ENCODE results near the gene PCDHGA11. TPM values are rescaled to one million over a fixed set of nuclear protein-coding genes. Genes with fewer than 3 reads are reported as not detected.

Gene PCDHGA11
- 2.1 and 5.3 TPM in 2 replicates for total RNA-seq

GRCh38 chr5:141420855-141421488 lies at the start of gene PCDHGA11:
Gene PCDHGA11, plus strand, starts transcription at chr5:141421051. Its CDS starts 177 bp downstream, at chr5:141421228.

GRCh38 chr5:141373673-141374317 lies 47.1 kb upstream of the PCDHGA11 start, which contains the start of gene PCDHGA6:
Gene PCDHGA6, plus strand, starts transcription at chr5:141373891. Its CDS starts 193 bp downstream, at chr5:141374084.

GRCh38 chr5:141382469-141383294 lies 38.2 kb upstream of the PCDHGA11 start, which contains the start of gene PCDHGA7:
Gene PCDHGA7, plus strand, starts transcription at chr5:141382742. Its CDS starts 158 bp downstream, at chr5:141382900.

GRCh38 chr5:141387557-141388311 lies 33.1 kb upstream of the PCDHGA11 start, which contains the start of gene PCDHGB4:
Gene PCDHGB4, plus strand, starts transcription at chr5:141387698. Its CDS starts 187 bp downstream, at chr5:141387885.

GRCh38 chr5:141392429-141393198 lies 28.2 kb upstream of the PCDHGA11 start, which contains the start of gene PCDHGA8:
Gene PCDHGA8, plus strand, starts transcription at chr5:141392633. Its CDS starts 181 bp downstream, at chr5:141392814.

GRCh38 chr5:141397756-141398551 lies 22.9 kb upstream of the PCDHGA11 start, which contains the start of gene PCDHGB5:
Gene PCDHGB5, plus strand, starts transcription at chr5:141397947. Its CDS starts 181 bp downstream, at chr5:141398128.

GRCh38 chr5:141402553-141403243 lies 18.2 kb upstream of the PCDHGA11 start, which contains the start of gene PCDHGA9:
Gene PCDHGA9, plus strand, starts transcription at chr5:141402778. Its CDS starts 175 bp downstream, at chr5:141402953.

GRCh38 chr5:141407790-141408505 lies 12.9 kb upstream of the PCDHGA11 start, which contains the start of gene PCDHGB6:
Gene PCDHGB6, plus strand, starts transcription at chr5:141408021. Its CDS starts 182 bp downstream, at chr5:141408203.

GRCh38 chr5:141412854-141413539 lies 7.9 kb upstream of the PCDHGA11 start, which contains the start of gene PCDHGA10:
Gene PCDHGA10, plus strand, starts transcription at chr5:141412987. Its CDS starts 189 bp downstream, at chr5:141413176.

GRCh38 chr5:141417494-141418172 lies 3.2 kb upstream of the PCDHGA11 start, which contains the start of gene PCDHGB7:
Gene PCDHGB7, plus strand, starts transcription at chr5:141417677. Its CDS starts 183 bp downstream, at chr5:141417860.

GRCh38 chr5:141430332-141431113 lies 9.7 kb downstream of the PCDHGA11 start, which contains the start of gene PCDHGA12:
Gene PCDHGA12, plus strand, starts transcription at chr5:141430507. Its CDS starts 253 bp downstream, at chr5:141430760.

Other genes starting within 250 kb of the PCDHGA11 start
- gene PCDHB7, start 248.4 kb upstream of the PCDHGA11 start, total RNA-seq: 0.07 TPM in 1 of 2 replicates, not detected in the other
- gene PCDHB8, start 243.3 kb upstream of the PCDHGA11 start, total RNA-seq: 0.57 TPM in 1 of 2 replicates, not detected in the other
- gene PCDHB16, start 238.7 kb upstream of the PCDHGA11 start, total RNA-seq: 0.07 TPM in 1 of 2 replicates, not detected in the other
- under 0.01 and 0.14 TPM in 2 replicates for gene PCDHB9, start 233.9 kb upstream of the PCDHGA11 start, total RNA-seq
- gene PCDHB10, start 228.7 kb upstream of the PCDHGA11 start, total RNA-seq: under 0.01 and 0.57 TPM in 2 replicates
- 0.34 and 0.85 TPM in 2 replicates for gene PCDHB11, start 221.4 kb upstream of the PCDHGA11 start, total RNA-seq
- under 0.01 and 0.28 TPM in 2 replicates for gene PCDHB12, start 212.3 kb upstream of the PCDHGA11 start, total RNA-seq
- gene PCDHB13, start 207.1 kb upstream of the PCDHGA11 start, total RNA-seq: under 0.01 and 0.64 TPM in 2 replicates
- 0.34 and 1.7 TPM in 2 replicates for gene PCDHB14, start 197.7 kb upstream of the PCDHGA11 start, total RNA-seq
- gene PCDHB15, start 175.7 kb upstream of the PCDHGA11 start, total RNA-seq: 0.34 and 0.50 TPM in 2 replicates
- 0.14 TPM in 1 of 2 replicates, not detected in the other for gene SLC25A2, start 117.0 kb upstream of the PCDHGA11 start, total RNA-seq
- 84.6 and 94.3 TPM in 2 replicates for gene TAF7, start 100.3 kb upstream of the PCDHGA11 start, total RNA-seq
- under 0.01 and 0.43 TPM in 2 replicates for gene PCDHGA1, start 90.5 kb upstream of the PCDHGA11 start, total RNA-seq
- 0.34 and 1.00 TPM in 2 replicates for gene PCDHGA2, start 82.3 kb upstream of the PCDHGA11 start, total RNA-seq
- gene PCDHGA3, start 77.2 kb upstream of the PCDHGA11 start, total RNA-seq: under 0.01 and 0.36 TPM in 2 replicates
- 0.34 and 1.6 TPM in 2 replicates for gene PCDHGB1, start 71.0 kb upstream of the PCDHGA11 start, total RNA-seq
- gene PCDHGA4, start 66.0 kb upstream of the PCDHGA11 start, total RNA-seq: under 0.01 and 1.8 TPM in 2 replicates
- under 0.01 and 1.7 TPM in 2 replicates for gene PCDHGB2, start 61.1 kb upstream of the PCDHGA11 start, total RNA-seq
- under 0.01 and 0.64 TPM in 2 replicates for gene PCDHGA5, start 56.9 kb upstream of the PCDHGA11 start, total RNA-seq
- 0.34 and 2.1 TPM in 2 replicates for gene PCDHGB3, start 50.8 kb upstream of the PCDHGA11 start, total RNA-seq
- gene PCDHGA6, start 47.2 kb upstream of the PCDHGA11 start, total RNA-seq: under 0.01 and 1.1 TPM in 2 replicates
- gene PCDHGA7, start 38.3 kb upstream of the PCDHGA11 start, total RNA-seq: under 0.01 and 1.8 TPM in 2 replicates
- gene PCDHGB4, start 33.4 kb upstream of the PCDHGA11 start, total RNA-seq: 3.1 and 8.0 TPM in 2 replicates
- 0.34 and 1.3 TPM in 2 replicates for gene PCDHGA8, start 28.4 kb upstream of the PCDHGA11 start, total RNA-seq
- gene PCDHGB5, start 23.1 kb upstream of the PCDHGA11 start, total RNA-seq: 4.8 and 14.0 TPM in 2 replicates
- gene PCDHGA9, start 18.3 kb upstream of the PCDHGA11 start, total RNA-seq: 0.34 and 3.8 TPM in 2 replicates
- gene PCDHGB6, start 13.0 kb upstream of the PCDHGA11 start, total RNA-seq: 0.68 and 4.0 TPM in 2 replicates
- gene PCDHGA10, start 8.1 kb upstream of the PCDHGA11 start, total RNA-seq: 1.7 and 7.5 TPM in 2 replicates
- 1.4 and 9.3 TPM in 2 replicates for gene PCDHGB7, start 3.4 kb upstream of the PCDHGA11 start, total RNA-seq
- gene PCDHGA12, start 9.5 kb downstream of the PCDHGA11 start, total RNA-seq: 0.68 and 2.2 TPM in 2 replicates
- gene PCDHGC3, start 54.9 kb downstream of the PCDHGA11 start, total RNA-seq: 17.1 and 38.5 TPM in 2 replicates
- gene PCDHGC4, start 64.0 kb downstream of the PCDHGA11 start, total RNA-seq: 0.34 and 1.2 TPM in 2 replicates
- gene PCDHGC5, start 68.0 kb downstream of the PCDHGA11 start, total RNA-seq: 0.34 and 1.1 TPM in 2 replicates
- 58.1 and 114 TPM in 2 replicates for gene DIAPH1, start 197.9 kb downstream of the PCDHGA11 start, total RNA-seq
- gene HDAC3, start 215.8 kb downstream of the PCDHGA11 start, total RNA-seq: 48.0 and 64.6 TPM in 2 replicates
- gene RELL2, start 215.9 kb downstream of the PCDHGA11 start, total RNA-seq: 12.7 and 16.1 TPM in 2 replicates
- 11.3 and 14.8 TPM in 2 replicates for gene FCHSD1, start 230.4 kb downstream of the PCDHGA11 start, total RNA-seq